Middle frontal gyrus (tissue), 1 donor: ENCODE results near the gene GOLGA1.
"Not testable (repeated sequence)": the region's sequence is repeated elsewhere in the genome, so short reads cannot be mapped to it uniquely, and the experiment has no call there.

ENCODE experiments used
- DNase-seq: peaks from one replicate; pipeline ENCODE4 v3.0.0-alpha.2; 2015; ENCODE audit warnings: low spot score; ENCODE audit errors: extremely low spot score

The GOLGA1 gene

DNA sequence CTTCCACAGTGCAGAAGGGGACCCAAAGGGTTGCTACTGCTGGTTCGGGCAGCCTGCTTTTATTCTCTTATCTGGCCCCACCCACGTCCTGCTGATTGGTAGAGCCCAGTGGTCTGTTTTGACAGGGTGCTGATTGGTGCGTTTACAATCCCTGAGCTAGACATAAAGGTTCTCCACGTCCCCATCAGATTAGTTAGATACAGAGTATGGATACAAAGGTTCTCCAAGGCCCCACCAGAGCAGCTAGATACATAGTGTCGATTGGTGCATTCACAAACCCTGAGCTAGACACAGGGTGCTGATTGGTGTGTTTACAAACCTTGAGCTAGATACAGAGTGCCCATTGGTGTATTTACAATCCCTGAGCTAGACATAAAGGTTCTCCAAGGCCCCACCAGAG lies 102.8 kb downstream of the GOLGA1 start:
- DNase-seq, result not testable (repeated sequence)

DNA sequence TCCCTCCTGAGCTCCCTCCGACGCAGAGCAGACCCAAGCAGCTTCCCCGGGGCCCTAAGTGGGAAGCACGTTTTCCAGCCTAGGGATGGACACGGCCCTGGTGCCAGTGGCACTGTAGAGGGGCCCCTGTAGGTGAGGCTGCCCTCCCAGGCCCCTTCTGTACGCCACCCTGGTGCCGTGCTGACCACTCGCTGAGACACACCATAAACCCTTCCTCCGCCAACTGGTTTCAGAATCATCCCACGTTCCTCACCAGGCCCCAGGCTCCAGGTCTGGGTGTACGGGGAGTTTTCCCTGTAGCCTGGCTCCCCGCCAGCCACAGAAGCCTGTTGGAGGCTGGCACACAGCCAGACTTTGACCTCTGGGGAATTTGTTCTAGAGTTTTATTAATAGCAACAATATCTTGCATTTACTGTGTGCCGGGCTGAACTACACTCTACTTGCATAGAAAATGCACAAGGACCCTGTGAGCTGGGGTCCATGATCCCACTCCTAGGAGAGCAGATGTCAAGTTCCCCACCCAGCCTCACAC lies 105.8 kb downstream of the GOLGA1 start:
- DNase-seq, result no peak

DNA sequence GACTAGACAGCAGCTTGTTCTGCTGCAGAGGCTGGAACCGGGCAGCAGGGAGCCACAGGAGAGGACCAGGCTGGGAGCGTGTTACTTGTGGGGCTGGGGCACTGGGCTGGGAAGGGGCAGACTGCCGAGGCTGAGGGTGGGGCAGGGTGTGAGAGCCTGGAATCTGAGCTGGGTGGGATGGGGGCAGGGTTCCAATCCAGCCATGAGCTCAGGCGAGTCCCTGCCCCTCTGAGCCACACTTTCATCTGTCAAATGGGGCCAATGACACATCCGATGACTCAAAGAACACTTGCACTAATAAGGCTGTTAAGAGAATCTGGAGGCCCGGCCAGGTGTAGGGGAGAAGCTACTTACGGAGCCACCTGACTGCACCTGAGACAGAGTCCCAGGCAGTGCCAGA lies 106.3 kb downstream of the GOLGA1 start:
- DNase-seq, result no peak

DNA sequence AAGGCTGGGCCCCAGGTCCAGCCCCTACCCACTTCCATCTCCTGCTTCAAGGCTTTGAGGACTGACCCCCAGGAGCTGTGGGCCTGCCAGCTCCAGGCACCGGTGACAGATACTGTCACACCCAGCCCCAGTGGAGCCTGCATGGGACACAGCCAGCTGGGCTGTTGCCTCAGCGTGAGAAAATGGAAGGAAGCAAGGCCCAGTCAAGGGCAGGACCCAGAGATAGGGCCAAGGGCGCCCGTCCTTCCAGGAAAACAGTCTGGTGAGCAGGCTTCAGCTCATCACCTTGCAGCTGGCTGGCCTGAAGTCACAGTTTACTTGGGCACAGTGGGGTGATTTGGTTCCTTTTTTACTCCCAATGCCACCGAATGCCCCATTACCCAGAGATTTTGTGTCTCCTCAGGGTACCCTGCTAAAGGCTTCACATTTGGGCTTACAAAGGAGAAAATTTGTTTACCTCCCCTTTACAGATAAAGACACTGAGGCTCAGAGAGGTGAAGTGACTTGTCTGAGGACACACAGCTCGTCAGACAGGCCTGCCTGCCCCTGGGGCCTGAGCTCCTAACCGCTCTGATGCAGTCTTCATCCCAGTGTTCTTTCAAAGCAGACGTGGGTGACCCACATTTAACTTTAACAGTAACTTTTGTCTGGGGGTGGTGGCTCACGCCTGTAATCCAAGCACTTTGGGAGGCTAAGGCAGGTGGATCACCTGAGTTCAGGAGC lies 109.1 kb downstream of the GOLGA1 start:
- DNase-seq, result no peak

DNA sequence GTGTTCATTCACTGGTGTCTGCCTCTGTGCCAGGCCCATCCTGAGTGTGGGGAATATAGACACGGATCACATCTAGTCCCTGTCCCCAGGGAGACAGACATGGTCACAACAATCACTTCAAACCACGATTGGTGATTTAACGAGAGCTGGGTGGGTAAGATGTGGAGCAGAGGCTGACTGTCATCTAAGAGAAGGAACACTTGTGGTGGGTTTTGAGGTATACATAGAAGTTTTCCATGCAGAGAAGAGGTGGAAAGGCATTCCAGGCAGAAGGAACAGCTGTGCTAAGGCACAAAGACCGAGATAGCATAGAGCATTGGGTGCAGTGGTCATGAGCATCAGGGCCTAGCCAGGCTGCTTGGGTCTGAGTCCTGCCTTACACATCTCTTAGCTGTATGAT lies 110.3 kb downstream of the GOLGA1 start:
- no peak for DNase-seq

DNA sequence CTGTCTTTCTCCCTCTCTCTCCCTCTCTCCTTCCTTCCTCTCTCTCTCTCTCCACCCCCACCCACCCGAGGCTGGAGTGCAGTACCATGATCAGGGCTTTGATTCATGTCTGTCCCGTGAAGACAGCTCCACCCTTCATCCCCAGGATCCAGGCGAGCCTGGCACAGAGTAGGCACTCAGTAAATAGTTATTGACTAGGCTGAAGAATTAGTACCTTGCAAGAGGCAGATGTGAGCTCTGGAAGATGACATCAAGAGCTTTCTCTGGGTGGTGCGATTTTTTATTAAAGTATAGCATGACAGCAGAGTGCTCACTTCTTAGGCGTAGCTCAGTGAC lies 111.6 kb downstream of the GOLGA1 start:
- no peak for DNase-seq

DNA sequence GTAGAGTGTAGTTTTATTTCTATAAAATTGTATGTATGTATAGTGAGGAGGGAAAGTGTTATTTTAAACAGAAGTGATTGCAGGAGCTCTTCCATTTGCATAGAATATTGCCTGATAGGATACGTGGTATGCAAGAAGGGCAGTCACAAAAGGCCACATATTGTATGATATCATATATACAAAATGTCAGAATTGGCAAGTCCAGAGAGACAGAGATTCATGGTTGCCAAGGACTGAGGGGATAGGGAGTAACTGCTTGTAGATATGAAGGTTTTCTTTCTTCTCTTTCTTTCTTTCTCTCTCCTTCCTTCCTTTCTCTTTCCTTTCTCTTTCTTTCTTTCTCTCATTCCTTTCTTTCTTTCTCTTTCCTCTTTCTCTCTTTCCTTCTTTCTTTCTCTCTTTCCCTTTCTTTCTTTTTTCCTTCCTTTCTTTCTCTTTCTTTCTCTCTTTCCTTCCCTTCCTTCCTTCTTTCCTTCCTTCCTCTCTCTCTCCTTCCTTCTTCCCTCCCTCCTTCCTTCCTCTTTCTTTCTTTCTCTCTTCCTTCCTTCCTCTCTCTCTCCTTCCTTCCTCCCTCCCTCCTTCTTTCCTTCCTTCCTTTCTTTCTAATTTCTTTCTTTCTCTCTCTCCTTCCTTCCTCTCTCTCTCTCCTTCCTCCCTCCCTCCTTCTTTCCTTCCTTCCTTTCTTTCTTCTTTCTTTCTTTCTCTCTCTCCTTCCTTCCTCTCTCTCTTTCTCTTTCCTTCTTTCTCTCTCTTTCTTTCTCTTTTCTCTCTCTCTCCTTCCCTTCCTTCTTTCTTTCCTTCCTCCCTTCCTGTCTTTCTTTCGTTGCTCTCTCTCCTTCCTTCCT lies 112.2 kb downstream of the GOLGA1 start:
- no peak for DNase-seq
